ENCODE data around the gene CANT1.

GRCh38 chr17:78966910-78967600, 42.5 kb downstream of the CANT1 start:
- TF ChIP-seq POLR2A (IDR thresholded peaks at IDR 0.05) (no peak), CTCF (IDR thresholded peaks at IDR 0.05) (no peak)

Data from ovary (tissue), 3 donors.